HL-60 (cell line): ENCODE data around the gene PEX1.
A peak's percentile ranks its signal among the peaks of the same experiment; 100 is the strongest.

Source experiments
- DNase-seq, 2 experiments: peaks; one replicate each; pipeline ENCODE4 v3.0.0-alpha.2; 2010 to 2020; ENCODE audit warnings: low read depth in 1 of 2, low spot score in 1 of 2
- H3K27ac ChIP-seq: fragments of 250-450 bp; sonication (Bioruptor Pico); replicated peaks from 2 replicates; pipeline ENCODE4 v1.5.1; 2020; ENCODE audit warnings: mild to moderate bottlenecking, moderate library complexity
- H3K27me3 ChIP-seq: fragments of 250-450 bp; sonication (Bioruptor Pico); 2 replicates; pipeline ENCODE4 v1.5.1; 2021; ENCODE audit warnings: mild to moderate bottlenecking, moderate library complexity; ENCODE audit not compliant: insufficient read depth, poor library complexity, severe bottlenecking
- H3K4me3 ChIP-seq: replicated peaks from 2 replicates; pipeline ENCODE4 v1.5.1; 2011; ENCODE audit warnings: mild to moderate bottlenecking, control low read depth, low read length; ENCODE audit not compliant: insufficient read depth
- CTCF ChIP-seq: IDR thresholded peaks from one replicate; pipeline ENCODE4 v1.5.1; 2011; ENCODE audit warnings: low read length, control low read depth, inconsistent platforms; ENCODE audit not compliant: insufficient read depth
- GABPA ChIP-seq: IDR thresholded peaks from 2 replicates; pipeline ENCODE4 v1.6.1; 2012; ENCODE audit warnings: low read depth
- POLR2AphosphoS5 ChIP-seq: IDR thresholded peaks from 2 replicates; pipeline ENCODE4 v1.6.1; 2012; ENCODE audit warnings: low read depth
- REST ChIP-seq: IDR thresholded peaks from 2 replicates; pipeline ENCODE4 v1.6.1; 2012; ENCODE audit warnings: low read depth; ENCODE audit not compliant: insufficient replicate concordance
- SPI1 ChIP-seq: IDR thresholded peaks from 2 replicates; pipeline ENCODE4 v1.6.1; 2012; ENCODE audit warnings: low read depth, mild to moderate bottlenecking, borderline replicate concordance

The PEX1 gene

DNA sequence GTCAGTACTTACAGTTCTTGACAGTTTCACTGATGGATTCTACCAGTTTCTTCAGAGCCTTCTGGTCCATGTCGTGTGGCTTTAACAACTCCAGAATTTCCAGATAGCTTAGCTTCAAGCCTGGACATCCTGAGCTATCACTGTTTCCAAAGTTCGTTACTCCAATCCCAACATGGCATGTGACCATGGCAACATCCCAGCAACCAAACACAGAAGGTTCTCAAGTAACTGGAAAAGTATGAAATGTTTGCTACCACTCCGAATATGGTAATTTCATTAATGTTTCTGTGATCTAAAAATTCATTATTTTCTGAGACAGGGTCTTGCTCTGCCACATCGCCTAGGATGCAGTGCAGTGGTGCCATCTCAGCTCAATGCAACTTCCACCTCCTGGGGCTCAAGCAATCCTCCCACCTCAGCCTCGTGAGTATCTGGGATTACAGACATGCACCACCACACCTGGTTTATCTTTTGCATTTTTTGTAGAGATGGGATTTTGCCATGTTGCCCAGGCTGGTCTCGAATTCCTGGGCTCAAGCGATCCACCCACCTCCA is 29.6 kb upstream of the PEX1 start:
- H3K27ac ChIP-seq = no peak overlapping the region
- TF ChIP-seq POLR2AphosphoS5 = peak; percentile 32; the same call in 1 of the 2 replicates
- TF ChIP-seq SPI1 = no peak
- TF ChIP-seq CTCF = no peak
- no peak for TF ChIP-seq GABPA
- no peak for TF ChIP-seq REST
- H3K4me3 ChIP-seq = no peak overlapping the region
- no peaks in the 10 kb centered on the region for H3K27me3 ChIP-seq
- DNase-seq = no peak

GRCh38 chr7:92557249-92557648 is 28.9 kb upstream of the PEX1 start:
- Histone ChIP-seq H3K27ac (no peak overlapping the region), H3K4me3 (no peak overlapping the region), H3K27me3 (no peaks in the 10 kb centered on the region)
- no peak for DNase-seq
- no peak for TF ChIP-seq REST
- TF ChIP-seq CTCF = no peak
- TF ChIP-seq GABPA = no peak
- TF ChIP-seq POLR2AphosphoS5 = no peak
- TF ChIP-seq SPI1 = no peak

- Histone ChIP-seq H3K27ac (no peak overlapping the region), H3K4me3 (no peak overlapping the region), H3K27me3 (no peaks in the 10 kb centered on the region)
- no peak for DNase-seq
- TF ChIP-seq SPI1 = no peak
- TF ChIP-seq POLR2AphosphoS5 = no peak
- TF ChIP-seq REST = no peak
Observed at GRCh38 chr7:92550194-92550593, 21.9 kb upstream of the PEX1 start.
